HG03159 (cell line): ENCODE measurements around the gene MYRF.

Experiments used
- ATAC-seq: cut with Tn5 transposase; IDR thresholded peaks from one replicate; pipeline ENCODE4 v1.9.1; 2021; ENCODE audit warnings: mild to moderate bottlenecking, moderate library complexity; ENCODE audit not compliant: unreplicated experiment

MYRF gene

DNA sequence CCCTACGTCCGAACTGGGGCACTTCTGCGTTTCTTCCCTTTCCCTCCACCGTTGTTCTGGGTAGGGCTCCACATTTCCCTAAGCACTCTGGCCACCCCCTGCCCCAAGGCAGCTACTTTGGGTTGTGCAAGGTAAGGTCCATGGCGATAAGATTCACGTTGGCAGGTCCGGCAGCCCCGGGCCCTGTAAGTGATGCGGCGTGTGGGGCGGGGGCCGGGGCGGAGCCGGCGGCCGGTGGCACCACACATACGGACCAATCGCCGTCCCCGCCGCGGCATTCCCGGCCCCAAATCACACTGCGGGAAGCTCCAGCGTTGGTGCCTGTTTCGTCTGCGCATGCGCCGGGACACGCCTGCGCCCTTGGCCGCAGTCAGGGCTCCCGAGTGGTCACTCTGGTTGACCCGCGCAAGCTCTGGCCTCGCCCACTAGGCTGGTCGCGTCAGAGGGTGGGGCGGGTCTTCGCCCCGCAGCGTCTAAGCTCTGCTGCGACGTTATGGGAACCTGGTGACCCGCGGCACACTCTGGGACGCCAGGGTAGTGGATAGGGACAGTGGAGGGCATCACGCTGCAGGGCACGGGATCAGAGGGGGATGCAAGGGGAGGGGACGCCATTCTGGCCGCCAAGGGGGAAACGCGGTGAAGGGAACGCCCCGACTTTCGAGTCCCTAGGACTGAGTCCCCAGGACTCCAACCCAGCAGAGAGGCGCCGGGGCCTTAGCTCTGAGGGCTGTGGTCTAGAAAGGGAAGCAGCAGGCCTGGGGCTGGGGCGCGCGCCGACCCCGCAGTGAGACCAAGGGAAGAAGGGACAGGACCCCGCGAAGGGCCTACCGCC is 62.7 kb downstream of the MYRF start:
- no peak for ATAC-seq

DNA sequence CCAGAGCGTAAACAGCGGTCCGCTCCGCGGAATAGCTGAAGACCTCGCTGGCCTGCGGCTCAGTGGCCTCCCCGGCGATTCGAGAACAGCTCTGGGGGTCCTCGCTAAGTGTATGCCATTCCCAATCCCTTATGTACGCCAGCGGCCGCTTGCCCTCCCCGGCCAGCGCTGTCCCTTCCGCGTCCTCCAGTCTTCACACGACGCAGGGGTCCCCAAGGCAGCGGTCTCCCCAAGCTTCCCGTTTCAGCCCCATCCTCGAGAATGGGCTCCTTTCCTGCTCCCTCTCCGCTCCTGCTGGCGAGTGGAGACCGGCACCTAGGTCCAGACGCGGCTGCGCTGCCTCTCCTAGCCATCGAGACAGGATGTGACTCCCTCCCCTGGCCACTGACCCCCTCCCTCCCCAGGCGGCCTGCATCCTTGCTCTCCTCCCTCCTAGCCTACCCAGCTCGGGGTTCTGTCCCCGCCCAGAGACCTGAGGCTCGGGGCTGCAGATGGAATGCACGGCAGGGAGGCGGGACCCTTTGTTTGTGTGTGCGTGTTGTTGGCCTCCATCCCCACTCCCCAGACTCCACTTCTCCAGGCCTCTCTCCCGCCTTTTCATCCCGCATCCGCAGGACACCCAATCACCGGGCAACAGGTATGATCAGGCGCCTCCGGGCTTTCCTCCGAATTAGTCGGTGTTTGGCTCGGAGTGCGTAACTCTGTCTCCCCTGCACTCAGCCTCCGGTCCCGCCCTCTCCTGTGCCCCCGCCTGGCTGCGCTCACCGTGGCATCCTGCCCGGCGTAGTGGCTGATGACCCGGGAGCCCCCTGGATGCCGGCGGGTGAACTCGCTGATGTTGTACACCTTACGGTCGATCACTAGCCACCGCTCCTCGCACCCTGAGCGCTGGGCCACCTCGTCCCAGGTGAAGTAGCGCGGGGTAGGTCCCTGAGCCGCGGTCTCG is 63.6 kb downstream of the MYRF start:
- ATAC-seq, result peak; percentile 36

DNA sequence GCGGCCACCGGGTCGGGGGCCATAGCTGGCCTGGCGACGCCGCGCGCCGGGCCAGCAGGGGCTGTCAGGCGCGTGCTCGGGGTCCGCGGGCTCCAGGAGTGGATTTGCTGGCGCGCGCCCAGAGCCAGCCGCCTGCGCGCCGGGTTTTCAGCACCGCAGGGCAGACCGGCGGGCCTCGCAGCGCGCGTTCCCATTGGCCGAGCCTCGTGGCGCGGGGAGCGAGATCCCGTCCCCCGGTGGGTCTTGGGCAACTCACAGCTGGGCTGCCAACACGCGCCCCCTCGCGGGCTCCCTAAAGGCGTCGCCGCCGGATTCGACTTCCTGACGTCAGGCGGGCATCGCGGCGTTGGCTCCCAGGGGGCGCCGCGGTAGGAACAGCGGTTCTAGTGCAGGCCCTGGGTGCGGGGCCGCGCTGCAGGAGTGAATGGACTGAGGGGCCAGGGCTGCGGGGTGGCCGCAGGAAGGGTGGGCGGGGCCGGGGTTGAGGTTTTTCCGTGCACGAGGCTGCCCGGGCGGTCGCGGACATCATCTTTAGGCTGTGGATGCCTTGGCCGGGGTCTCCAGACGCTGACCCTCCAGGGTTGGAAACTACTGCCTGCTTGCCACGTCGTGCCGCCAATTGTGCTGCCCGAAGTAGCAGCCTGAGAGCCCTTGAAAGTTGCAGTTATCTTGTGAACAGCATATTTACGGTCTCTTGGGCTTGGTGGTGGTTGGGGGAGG is 64.5 kb downstream of the MYRF start, which contains the start of gene FADS1:
TSS of gene FADS1 (minus strand) at position 268 of the 720 bp plus-strand sequence. CDS start at position 194, 74 bp downstream.
- ATAC-seq, result peak; percentile 43

DNA sequence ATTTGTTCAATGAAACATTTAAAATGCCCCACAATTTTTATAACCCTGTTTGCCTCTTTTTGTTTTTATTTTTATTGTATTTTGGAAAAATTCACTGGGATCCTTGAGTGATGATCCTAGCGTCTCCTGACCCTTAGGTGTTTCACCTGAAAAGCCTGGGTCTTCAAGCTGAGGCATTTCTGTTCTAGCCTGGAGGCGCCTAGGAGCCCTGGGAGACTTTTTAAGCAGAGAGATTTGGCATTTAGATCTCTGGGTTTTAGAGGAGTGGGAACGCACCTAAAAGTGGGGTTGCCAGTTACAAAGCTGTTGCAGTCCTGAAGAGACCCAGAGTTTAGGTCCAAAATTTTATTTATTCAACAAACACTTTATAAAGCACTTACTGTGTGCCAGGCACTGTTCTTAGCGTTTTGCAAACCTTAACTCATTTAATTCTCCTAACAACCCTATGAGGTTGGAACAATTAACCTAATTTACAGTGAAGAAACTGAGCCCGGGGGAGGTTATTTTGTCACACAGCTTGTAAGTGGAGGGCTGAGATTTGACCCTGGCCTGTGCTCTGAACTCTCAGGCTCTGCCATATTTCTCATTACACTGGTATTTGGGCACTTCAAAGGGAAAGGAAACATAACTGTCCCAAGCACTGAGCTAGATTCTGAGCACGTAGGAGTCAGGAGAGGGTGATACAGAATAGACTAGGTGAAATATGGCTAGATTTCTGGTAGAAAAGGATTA is 65.2 kb downstream of the MYRF start:
- ATAC-seq, result no peak

DNA sequence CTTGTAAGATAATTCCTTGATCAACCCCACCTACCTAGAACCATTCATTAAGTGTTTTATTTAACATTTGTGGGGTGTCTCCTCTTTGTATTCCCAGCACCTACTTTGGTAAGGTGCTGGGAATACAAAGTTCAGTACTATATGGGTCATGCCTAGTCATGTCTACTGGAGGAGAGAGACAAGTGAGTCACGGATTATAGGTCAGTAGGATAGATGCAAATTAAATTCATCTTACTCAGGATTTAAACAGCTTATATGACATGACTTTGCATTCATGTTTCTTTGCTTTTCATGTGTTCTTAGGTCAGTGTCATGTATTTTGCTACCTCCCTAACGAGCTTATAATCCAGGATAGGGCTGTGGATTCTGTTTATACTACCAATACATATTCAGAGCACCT is 67.7 kb downstream of the MYRF start:
- no peak for ATAC-seq

DNA sequence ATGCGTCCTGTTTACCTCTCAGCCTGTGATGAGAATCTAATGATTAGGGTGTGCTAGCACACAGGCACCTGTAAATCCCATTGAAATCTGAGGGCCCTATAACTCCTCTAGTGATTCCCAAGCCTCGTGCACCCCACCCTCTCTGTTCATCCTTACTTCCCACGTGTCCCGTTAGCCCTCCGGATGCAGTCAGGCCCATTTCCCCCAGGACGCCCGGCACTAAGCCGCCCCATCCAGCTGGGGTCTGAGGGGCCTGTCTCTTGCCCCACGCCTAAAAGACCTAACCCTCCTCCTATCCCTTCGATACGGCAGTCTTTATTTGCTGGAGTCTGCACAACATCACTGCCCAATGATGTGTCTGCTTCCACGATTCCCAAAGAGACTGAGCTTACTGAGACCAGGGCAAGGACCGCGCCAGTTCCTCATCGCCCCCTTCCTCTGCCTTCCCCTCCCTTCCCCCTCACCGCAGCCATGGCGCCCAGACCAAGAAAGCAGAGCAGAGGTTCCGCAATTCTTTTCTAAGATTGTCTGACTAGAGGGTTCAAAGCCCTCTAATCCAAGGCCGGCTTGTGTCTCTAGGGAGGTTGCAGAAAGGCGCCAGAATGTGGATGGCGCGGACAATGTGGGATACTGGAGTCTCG is 74.6 kb downstream of the MYRF start:
- peak; percentile 11 for ATAC-seq

DNA sequence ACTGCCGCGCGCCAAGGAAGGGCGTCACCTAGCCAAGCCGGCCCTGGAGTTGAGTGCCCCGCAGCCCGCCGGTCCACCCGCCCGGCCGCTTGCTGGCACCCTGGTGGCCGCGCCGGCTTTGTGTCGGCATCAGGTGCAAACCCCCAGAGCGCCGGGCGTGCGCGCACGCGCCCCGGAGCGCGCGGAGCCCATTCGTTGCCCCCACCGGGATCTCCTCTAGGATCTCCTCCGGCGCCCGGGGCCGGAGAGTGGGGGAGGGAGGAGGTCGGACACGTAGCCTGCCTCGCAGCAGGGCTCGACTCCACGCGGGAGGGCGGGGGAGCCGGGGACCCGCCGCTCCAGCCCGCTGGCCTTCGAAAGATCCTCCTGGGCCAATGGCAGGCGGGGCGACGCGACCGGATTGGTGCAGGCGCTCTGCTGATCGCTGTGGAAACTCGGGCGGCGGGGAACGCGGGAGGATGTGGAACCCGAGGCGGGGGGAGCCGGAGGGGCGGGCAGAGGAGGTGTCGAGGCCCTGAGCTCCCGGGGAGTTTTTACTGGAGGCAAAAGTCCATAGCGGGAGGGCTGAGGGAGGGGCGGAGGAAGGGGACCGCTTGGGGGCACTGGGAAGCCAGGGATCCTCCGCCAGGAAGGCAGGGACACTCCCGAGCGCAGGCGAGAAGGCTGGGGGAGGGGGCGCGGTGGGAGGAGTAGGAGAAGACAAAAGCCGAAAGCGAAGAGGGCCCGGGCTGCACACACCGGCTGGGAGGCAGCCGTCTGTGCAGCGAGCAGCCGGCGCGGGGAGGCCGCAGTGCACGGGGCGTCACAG is 75.3 kb downstream of the MYRF start, which contains the start of gene FADS2:
TSS of gene FADS2 (plus strand) at position 730 of the 808 bp plus-strand sequence. CDS start 91 bp downstream, outside the sequence.
- ATAC-seq, result peak; percentile 37

DNA sequence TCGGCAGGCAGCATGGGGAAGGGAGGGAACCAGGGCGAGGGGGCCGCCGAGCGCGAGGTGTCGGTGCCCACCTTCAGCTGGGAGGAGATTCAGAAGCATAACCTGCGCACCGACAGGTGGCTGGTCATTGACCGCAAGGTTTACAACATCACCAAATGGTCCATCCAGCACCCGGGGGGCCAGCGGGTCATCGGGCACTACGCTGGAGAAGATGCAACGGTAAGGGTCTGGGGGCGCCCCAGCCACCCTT is 75.9 kb downstream of the MYRF start:
- ATAC-seq, result no peak

DNA sequence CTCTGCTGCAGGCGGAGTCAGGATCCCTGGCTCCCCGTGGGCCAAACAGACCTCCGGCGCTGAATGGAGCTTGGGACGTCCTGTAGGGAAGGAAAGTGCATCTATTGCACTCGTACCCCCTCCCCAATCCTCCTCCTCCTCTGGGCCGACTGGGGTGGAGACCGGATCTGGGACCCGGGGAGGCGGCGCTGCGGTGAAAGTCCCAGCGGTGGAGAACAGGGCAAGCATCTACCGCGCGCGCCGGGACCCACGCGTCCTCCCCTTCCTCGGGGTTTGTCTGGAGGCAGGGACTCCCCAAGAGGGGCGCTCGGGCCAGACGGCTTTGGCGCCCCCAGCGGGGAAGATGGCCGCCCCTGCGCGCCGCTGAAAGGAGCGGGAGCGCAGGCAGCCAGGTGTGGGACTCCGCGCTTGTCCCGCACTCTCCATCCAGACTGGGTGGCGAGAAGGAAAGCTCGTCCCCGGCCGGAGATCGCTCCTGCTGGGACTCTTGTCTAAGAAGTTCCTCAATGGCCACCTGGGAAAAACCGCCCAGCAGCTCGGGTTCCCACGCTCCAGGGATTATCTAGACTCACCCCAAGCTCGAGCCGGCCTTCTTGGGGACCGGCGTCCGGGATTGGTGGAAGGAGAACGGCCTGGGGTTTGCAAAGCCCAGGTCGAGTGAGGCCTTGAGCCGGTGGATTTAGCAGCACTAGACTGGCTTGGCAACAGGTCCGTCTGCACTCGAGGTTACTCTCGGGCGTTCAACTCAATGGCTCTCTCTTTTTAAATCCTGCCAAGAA is 76.4 kb downstream of the MYRF start:
- ATAC-seq, result peak; percentile 21

DNA sequence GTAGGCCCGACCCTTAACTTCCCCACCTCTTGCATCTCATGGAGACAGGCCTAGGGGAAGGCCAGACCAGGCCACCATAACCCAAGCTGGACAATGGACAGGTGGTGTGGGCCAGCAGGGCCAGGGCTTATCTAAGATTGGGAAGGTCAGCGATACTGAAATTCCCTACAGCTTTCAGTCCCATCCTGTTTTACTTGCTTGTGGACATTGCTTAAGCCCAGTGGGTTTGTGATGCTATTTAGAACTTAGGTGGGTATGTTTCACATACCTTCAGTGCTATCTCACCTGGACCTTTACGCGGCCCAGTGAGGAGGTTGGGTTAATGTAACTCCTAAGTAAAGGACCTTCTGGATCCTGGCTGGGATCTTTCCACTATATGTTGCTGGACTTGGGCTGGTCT is 77.4 kb downstream of the MYRF start:
- ATAC-seq, result no peak

DNA sequence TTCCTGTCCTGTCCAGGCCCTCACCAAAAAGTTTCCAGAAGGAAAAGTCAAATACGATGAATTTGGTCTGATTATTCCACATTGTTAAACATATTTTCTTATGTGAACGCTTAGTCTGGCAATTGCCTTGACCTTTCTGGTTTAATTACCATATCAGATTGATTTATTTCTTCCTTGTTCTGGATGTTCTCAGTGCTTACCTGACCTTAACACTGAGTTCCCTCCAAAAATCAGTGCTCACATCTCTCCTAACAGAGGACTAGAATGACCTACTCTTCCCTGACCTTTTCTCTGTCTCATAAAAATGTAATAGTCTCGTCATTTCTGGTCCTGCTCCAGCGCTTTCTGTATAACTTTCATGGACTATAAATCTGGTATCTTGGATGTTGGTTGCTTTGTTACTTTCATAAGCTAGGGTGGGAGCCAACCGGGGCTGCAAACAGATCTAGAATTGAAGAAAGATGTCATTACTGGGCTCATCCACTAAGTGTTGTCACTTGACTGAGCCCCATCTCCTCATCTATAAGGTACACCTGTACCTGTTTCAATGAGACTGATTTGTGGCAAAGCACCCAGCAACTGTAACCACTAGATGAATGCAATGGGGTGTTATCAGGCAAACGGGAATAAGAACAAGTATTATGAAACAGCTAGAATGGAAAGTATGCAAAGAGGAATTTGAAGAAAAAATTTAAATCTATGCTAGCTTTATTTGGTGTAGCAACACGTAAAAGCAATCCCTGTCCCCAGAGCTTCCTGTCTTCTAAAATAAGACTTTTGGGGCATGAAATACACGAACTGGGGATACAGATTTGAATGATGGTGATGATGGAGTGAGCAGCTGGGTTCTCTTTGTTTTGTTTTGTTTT is 78.0 kb downstream of the MYRF start:
- ATAC-seq, result no peak

DNA sequence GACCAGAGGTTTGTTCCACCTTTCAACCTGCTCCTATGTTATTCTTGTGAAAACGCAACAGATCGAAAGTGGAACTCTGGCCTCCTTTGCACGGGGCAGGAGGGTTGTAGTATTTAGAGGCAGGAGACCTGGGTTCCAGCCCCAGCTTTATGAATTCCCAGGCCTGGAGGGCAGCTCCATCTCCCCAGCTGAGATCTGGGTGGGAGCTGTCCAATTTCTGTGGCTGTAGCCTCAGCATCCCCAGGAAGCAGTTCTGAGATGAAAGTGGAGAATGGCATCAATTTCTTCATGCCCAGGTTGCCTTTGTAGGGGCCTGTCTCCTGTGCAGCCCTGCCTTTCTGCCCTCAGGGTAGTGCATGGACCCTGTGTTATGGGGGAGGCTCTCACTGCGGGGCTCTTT is 79.8 kb downstream of the MYRF start:
- ATAC-seq, result no peak

DNA sequence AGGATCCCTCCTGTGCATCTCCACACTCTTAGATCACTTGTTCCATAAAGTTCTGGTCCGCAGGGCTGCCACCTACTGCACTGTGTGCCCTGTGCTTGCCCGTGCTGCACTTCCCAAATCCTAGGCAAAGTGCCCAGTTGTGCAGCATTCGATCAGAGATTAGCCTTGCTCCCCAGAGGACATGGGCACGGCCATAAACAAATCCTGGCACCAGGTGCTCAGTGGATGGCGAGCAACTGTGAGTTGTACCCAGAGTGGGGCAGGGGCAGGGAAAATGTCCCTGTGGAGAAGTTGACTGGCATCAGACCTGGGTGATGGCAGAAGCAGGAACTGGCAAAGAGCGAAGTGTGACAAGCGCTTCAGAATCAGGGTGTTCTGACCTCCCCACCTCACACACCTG is 80.3 kb downstream of the MYRF start:
- ATAC-seq, result no peak

DNA sequence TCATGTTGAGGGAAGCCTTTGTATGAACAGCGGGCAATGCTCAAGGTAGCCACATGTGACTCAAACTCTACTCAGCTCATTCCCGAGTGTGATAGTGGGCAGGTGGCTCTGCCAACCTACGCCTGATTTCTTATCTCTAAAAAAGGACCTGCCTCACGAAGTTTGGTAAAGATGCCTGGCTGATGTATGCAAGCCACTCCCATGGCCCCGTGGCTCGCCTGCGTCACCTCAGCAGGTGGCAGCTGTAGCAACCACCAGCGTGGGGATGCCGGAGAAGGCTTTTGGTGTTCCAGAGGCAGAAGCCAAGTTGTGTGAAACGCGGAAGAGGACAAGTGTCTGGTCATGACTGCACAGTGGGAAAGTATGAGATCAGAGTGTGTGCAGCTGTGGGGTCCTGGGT is 81.0 kb downstream of the MYRF start:
- ATAC-seq, result no peak

DNA sequence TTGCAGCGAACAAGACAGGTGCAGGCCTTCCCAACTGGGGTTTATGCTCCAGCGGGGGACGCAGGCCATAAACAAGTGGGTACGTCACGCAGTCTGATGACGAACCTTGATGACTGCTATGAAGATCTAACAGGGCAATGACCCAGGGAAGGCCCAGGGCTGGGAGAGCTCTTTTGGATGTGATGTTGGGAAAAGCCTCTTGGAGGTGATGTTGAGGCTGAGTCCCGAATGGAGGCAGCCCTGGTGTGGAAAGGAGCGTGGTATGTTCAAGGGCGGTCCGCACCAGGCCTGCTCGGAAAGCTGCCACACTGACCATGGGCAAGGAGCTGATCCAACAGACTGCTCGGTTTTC is 81.5 kb downstream of the MYRF start:
- ATAC-seq, result no peak

DNA sequence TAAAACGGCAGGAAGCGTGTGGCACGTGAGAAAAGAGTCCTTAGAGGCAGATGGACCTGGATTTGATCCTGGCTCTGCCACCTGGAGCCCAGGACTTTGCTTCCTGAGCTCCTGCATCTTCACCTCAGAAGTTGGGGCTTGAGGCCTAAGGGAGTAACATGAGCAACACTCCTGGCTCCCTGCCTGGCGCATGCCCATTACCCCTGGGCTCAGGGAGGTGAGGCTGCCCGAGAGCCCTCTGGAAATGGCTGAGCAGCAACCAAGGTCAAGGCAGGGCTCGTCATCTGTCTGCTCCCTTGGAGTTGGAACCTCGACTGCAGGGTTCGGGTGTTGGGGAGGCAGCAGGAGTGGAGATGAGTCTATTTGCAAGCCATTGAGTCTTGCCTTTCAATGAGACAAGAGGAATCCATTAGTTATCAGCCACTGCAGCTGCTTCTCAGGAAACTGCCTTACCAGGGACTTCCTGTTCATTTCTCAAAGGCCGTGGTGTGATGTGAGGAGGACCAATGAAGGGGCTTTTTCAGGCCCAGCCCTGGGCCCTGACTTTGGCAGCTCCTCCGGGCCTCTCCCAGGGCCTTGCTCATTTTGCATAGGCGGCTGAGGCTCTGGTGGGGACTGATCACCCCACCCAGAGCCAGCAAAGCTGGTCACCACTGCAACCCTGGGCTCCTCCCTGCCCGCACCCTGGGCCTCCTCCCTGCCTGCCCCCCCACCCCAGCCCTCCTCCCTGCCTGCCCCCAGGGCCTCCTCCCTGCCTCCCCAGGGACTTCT is 82.0 kb downstream of the MYRF start:
- peak; percentile 88 for ATAC-seq

DNA sequence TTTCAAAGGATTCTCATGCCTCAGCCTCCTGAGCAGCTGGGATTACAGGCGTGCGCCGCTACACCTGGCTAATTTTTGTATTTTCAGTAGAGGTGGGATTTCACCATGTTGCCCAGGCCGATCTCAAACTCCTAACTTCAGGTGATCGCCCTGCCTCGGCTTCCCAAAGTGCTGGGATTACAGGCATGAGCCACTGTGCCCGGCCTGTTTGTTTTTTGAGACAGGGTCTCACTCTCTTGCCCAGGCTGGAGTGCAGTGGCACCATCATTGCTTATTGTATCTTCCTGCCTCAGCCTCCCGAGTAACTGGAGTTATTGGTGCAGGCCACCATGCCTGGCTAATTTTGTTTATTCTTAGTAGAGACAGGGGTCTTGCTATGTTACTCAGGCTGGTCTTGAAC is 83.8 kb downstream of the MYRF start:
- no peak for ATAC-seq
